Small intestine (tissue), 7 donors: Measurements from ENCODE around the gene DYDC2. TPM values are rescaled to one million over a fixed set of nuclear protein-coding genes. Genes with fewer than 3 reads are reported as not detected.

ENCODE experiments used
- DNase-seq, 2 donors: peaks; one replicate each; pipeline versions ENCODE4 v3.0.0 to v3.0.0-alpha.2; 2013
- FAIRE-seq: peaks from 2 replicates; lab custom pipeline; 2012; peaks lifted over from hg19 to GRCh38; lab: Jason Lieb, UNC
- H3K27ac ChIP-seq, 3 donors: one replicate each; pipeline ENCODE4 v1.5.1; 2013; ENCODE audit warnings: low read length in 2 of 3, mild to moderate bottlenecking in 2 of 3, control low read depth in 1 of 3, inconsistent platforms in 1 of 3, low read depth in 1 of 3, moderate library complexity in 1 of 3
- H3K27me3 ChIP-seq, 3 donors: one replicate each; pipeline ENCODE4 v1.6.1; 2013; ENCODE audit warnings: low read length in 3 of 3, inconsistent platforms in 1 of 3; ENCODE audit not compliant: control insufficient read depth in 3 of 3, insufficient read depth in 3 of 3
- H3K36me3 ChIP-seq, 3 donors: one replicate each; pipeline ENCODE4 v1.6.1; 2013; ENCODE audit warnings: low read length in 3 of 3, inconsistent platforms in 1 of 3, low read depth in 1 of 3, mild to moderate bottlenecking in 1 of 3, moderate library complexity in 1 of 3; ENCODE audit not compliant: control insufficient read depth in 3 of 3, insufficient read depth in 2 of 3
- H3K4me1 ChIP-seq, 3 donors: one replicate each; pipeline ENCODE4 v1.6.1; 2013; ENCODE audit warnings: low read length in 2 of 3, inconsistent platforms in 1 of 3, low read depth in 1 of 3, mild to moderate bottlenecking in 1 of 3, moderate library complexity in 1 of 3; ENCODE audit not compliant: control insufficient read depth in 3 of 3, insufficient read depth in 2 of 3
- H3K4me3 ChIP-seq, 3 donors: one replicate each; pipeline ENCODE4 v1.5.1; 2013; ENCODE audit warnings: low read length in 3 of 3, control low read depth in 1 of 3, inconsistent platforms in 1 of 3, low read depth in 1 of 3, mild to moderate bottlenecking in 1 of 3, moderate library complexity in 1 of 3
- H3K9me3 ChIP-seq, 2 donors: one replicate each; pipeline ENCODE4 v1.6.1; 2013; ENCODE audit warnings: low read depth in 1 of 2, low read length in 1 of 2; ENCODE audit not compliant: control insufficient read depth in 2 of 2, insufficient read depth in 1 of 2
- WGBS, 3 donors: extraction: QIAGEN DNeasy Blood & Tissue Kit; methylation state at CpG; one replicate each; pipeline ENCODE4 v1.1.7; 2013; 5-methylcytosine and 5-hydroxymethylcytosine counted together
- polyA plus RNA-seq, 4 donors: library from polyadenylated mRNA; stranded (reverse) in 3 of 4; unstranded in 1 of 4; fragments of 200-250 nt in 3 of 4; fragments of 120-200 nt in 1 of 4; gene quantifications; one replicate each; pipeline versions ENCODE4 v1.2.1 to v1.2.3, GENCODE V29; 2013
- donor health status: healthy with polysubstance abuse.
- donor health status: control.
- donor health status: control.
- donor health status: Bipolar disorder and iron deficiency.
- donor health status: healthy.

Gene DYDC2
- polyA plus RNA-seq, 4 donors, result 0.64 to 1.4 TPM; not detected in 2

GRCh38 chr10:80373502-80373901, 16.9 kb downstream of the DYDC2 start:
- WGBS, 3 donors, result 37 to 59% (median 43%) methylated on average over 2 of the region's 2 CpGs
- H3K4me1 ChIP-seq, result no peaks in the 10 kb centered on the region
- no peak for FAIRE-seq
- DNase-seq, result peak in 1 of 2 donors; percentile 14
- H3K4me3 ChIP-seq, result no peak overlapping the region
- no peaks in the 10 kb centered on the region for H3K27me3 ChIP-seq
- no peaks in the 10 kb centered on the region for H3K36me3 ChIP-seq
- H3K27ac ChIP-seq, result no peak overlapping the region
- H3K9me3 ChIP-seq, result peaks cover 0 to 3% of the 10 kb centered on the region in 2 donors

- Histone ChIP-seq H3K27ac (no peak overlapping the region), H3K27me3 (no peaks in the 10 kb centered on the region), H3K36me3 (no peaks in the 10 kb centered on the region), H3K4me1 (peaks cover 0 to 2% (median 0%) of the 10 kb centered on the region in 3 donors), H3K9me3 (no peaks in the 10 kb centered on the region), H3K4me3 (no peak overlapping the region)
- no peak for DNase-seq
- 34 to 75% (median 38%) methylated on average over 3 of the region's 3 CpGs for WGBS, 3 donors
- FAIRE-seq, result no peak
Observed at GRCh38 chr10:80379701-80380100, 23.1 kb downstream of the DYDC2 start.

DNA sequence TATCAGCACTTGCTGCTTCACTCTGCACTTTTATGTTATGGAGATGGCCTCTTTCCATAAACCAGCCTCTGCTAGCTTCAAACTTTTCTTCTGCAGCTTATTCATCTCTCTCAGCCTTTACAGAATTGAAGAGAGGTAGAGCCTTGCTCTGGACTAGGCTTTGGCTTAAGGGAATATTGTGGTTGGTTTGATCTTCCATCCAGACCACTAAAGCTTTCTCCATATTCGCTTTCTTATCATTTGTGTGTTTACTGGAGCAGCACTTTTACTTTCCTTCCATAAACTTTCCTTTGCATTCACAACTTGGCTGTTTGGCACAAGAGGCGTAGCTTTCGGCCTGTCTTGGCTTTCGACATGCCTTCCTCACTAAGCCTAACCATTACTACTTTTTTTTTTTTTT, 23.6 kb downstream of the DYDC2 start:
- FAIRE-seq, result no peak
- 78 to 81% (median 80%) methylated on average over 4 of the region's 4 CpGs for WGBS, 3 donors

DNA sequence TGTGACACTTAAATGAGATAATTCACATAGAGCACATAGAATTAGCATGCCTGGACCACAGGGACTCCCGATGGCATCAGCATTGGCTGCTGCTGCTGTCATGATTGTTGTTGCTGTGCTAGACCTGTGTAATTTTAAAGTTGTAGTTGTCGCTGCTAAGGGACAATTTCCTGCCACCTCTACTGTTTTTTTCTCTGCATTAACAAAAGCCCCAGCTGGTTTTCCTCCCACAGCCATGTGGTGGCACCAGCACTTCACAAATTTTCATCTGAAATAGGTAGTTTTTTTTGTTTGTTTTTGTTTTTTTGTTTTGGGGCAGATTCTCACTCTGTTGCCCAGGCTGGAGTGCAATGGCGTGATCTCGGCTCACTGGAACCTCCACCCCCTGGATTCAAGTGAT, 26.4 kb downstream of the DYDC2 start:
- 5 to 19% (median 8%) methylated on average over 4 of the region's 4 CpGs for WGBS, 3 donors
- no peaks in the 10 kb centered on the region for H3K36me3 ChIP-seq
- no peak for FAIRE-seq

More for the DNA sequence above, 23.6 kb downstream of the DYDC2 start:
- Histone ChIP-seq H3K27me3 (no peaks in the 10 kb centered on the region), H3K9me3 (no peaks in the 10 kb centered on the region), H3K4me3 (no peak overlapping the region), H3K4me1 (peaks cover 0 to 2% (median 0%) of the 10 kb centered on the region in 3 donors), H3K36me3 (no peaks in the 10 kb centered on the region), H3K27ac (no peak overlapping the region)
- no peak for DNase-seq

GRCh38 chr10:80390740-80391139, 34.2 kb downstream of the DYDC2 start:
- 42 to 69% (median 46%) methylated on average over 9 of the region's 9 CpGs for WGBS, 3 donors
- H3K27ac ChIP-seq, result no peak overlapping the region
- H3K4me3 ChIP-seq, result no peak overlapping the region
- peaks cover 0 to 5% (median 4%) of the 10 kb centered on the region in 3 donors for H3K4me1 ChIP-seq
- DNase-seq (peak in 1 of 2 donors; percentile 62), FAIRE-seq (no peak)
- no peaks in the 10 kb centered on the region for H3K36me3 ChIP-seq
- no peaks in the 10 kb centered on the region for H3K27me3 ChIP-seq
- H3K9me3 ChIP-seq, result no peaks in the 10 kb centered on the region

More for the DNA sequence above, 26.4 kb downstream of the DYDC2 start:
- Histone ChIP-seq H3K27ac (no peak overlapping the region), H3K4me3 (no peak overlapping the region), H3K9me3 (no peaks in the 10 kb centered on the region), H3K4me1 (peaks cover 0 to 2% (median 0%) of the 10 kb centered on the region in 3 donors), H3K27me3 (no peaks in the 10 kb centered on the region)
- DNase-seq, result peak; percentile 38 to 54

- no peak overlapping the region for H3K4me3 ChIP-seq
- 78 to 86% (median 78%) methylated on average over 6 of the region's 6 CpGs for WGBS, 3 donors
- H3K36me3 ChIP-seq, result no peaks in the 10 kb centered on the region
- no peaks in the 10 kb centered on the region for H3K9me3 ChIP-seq
- FAIRE-seq, result no peak
- no peak overlapping the region for H3K27ac ChIP-seq
- no peak for DNase-seq
- H3K4me1 ChIP-seq, result peaks cover 0 to 5% (median 4%) of the 10 kb centered on the region in 3 donors
- H3K27me3 ChIP-seq, result no peaks in the 10 kb centered on the region
Observed at GRCh38 chr10:80392250-80392649, 35.7 kb downstream of the DYDC2 start.

DNA sequence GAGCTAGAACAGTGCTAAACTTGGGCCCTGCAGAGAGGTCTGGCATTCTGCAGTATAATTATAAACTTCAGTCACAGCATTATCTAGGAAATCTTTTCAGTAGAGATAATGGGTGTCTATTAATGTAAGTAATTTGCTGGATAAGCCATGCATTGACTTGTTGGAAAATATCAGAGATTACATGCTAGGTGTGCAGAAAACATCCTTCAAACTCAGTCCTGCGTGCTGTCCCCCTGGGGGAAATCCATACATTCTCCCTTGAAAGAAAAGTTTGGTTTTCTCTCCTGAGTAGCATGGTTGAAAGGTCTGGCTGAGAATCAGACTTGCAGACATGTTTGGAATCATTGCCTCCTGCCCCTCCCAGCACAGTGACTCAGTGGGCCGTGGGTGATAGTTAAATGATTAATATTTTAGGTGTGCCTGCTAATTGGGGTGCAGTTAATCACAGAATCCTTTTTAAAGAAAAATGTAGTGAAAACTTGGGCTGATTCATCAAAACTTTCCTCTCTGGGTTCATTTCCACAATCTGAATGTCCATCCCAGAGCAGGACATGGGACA, 37.9 kb downstream of the DYDC2 start:
- no peak overlapping the region for H3K27ac ChIP-seq

DNA sequence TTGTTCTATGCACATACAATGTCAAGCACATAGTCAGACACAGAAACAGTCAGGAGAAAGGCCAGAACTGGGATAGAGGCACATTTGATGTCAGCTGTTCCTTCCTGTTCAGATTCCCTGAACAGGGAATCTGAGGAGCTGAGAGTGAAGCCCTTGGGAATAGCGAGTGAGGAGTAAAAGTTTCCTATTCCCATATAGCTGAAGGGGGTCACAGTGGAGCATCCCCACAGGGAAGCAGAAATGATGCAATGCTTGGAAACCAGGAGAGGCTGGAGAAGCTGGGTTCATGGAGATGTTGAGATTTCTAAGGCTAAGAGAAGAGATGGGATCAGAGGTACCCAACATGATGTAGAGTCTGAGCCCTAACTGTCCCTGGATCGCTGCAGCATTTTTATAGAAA, 40.4 kb downstream of the DYDC2 start:
- Histone ChIP-seq H3K27ac (no peak overlapping the region), H3K4me1 (peaks cover 0 to 2% (median 0%) of the 10 kb centered on the region in 3 donors), H3K4me3 (no peak overlapping the region), H3K36me3 (no peaks in the 10 kb centered on the region), H3K27me3 (no peaks in the 10 kb centered on the region), H3K9me3 (no peaks in the 10 kb centered on the region)
- 88 to 92% (median 90%) methylated on average over 2 of the region's 2 CpGs for WGBS, 3 donors
- DNase-seq (no peak), FAIRE-seq (no peak)

More for the DNA sequence above, 37.9 kb downstream of the DYDC2 start:
- Histone ChIP-seq H3K27me3 (no peaks in the 10 kb centered on the region), H3K4me3 (no peak overlapping the region), H3K9me3 (no peaks in the 10 kb centered on the region), H3K4me1 (peaks cover 0 to 5% (median 0%) of the 10 kb centered on the region in 3 donors), H3K36me3 (no peaks in the 10 kb centered on the region)
- 50 to 80% (median 61%) methylated on average over 2 of the region's 2 CpGs for WGBS, 3 donors
- DNase-seq (no peak), FAIRE-seq (no peak)
